ENCODE results near the gene TJP2. TPM values are rescaled to one million over a fixed set of nuclear protein-coding genes. Genes with fewer than 3 reads are reported as not detected.

Gene TJP2
- total RNA-seq, 1 donor from 2014 or later: 39.6 TPM

- Histone ChIP-seq H3K9ac (ENCODE audit: low read length) (no peak overlapping the region), H3K4me1 (ENCODE audit: insufficient read depth, low read length) (no peaks in the 10 kb centered on the region), H4K20me1 (ENCODE audit: insufficient read depth, low read length) (no peaks in the 10 kb centered on the region), H2AFZ (ENCODE audit: low read depth, low read length) (no peak overlapping the region), H3K27ac (ENCODE audit: low read depth, low read length) (no peak overlapping the region), H3K36me3 (ENCODE audit: insufficient read depth, low read length) (peaks cover 14% of the 10 kb centered on the region), H3K4me2 (ENCODE audit: low read length) (no peak overlapping the region), H3K9me3 (ENCODE audit: insufficient read depth, low read depth, low read length) (no peaks in the 10 kb centered on the region), H3K79me2 (ENCODE audit: insufficient read depth, low read length) (no peaks in the 10 kb centered on the region), H3K4me3 (ENCODE audit: insufficient read depth, low read depth, low read length) (no peak overlapping the region), H3K27me3 (ENCODE audit: insufficient read depth, low read length) (no peaks in the 10 kb centered on the region)
- Mint-ChIP-seq H3K27me3 (ENCODE audit: low read depth, unreplicated experiment) (no peaks in the 10 kb centered on the region), H3K4me3 (ENCODE audit: unreplicated experiment) (no peak overlapping the region), H3K36me3 (ENCODE audit: low read depth, unreplicated experiment) (peaks cover 2% of the 10 kb centered on the region), H3K9me3 (ENCODE audit: unreplicated experiment) (no peaks in the 10 kb centered on the region), H3K27ac (ENCODE audit: unreplicated experiment) (no peak overlapping the region), H3K4me1 (ENCODE audit: low read depth, unreplicated experiment) (no peaks in the 10 kb centered on the region)
- FAIRE-seq (no peak), DNase-seq (ENCODE audit: low read depth) (no peak)
- TF ChIP-seq EZH2 (IDR thresholded peaks at IDR 0.05; ENCODE audit: insufficient read depth, low read length) (no peak), CTCF (IDR thresholded peaks at IDR 0.05; ENCODE audit: insufficient read depth, low read depth, low read length) (no peak)
Observed at GRCh38 chr9:69255591-69255990, 81.5 kb downstream of the TJP2 start.

GRCh38 chr9:69258551-69258950 lies 84.5 kb downstream of the TJP2 start:
- FAIRE-seq: no peak
- Mint-ChIP-seq H3K4me3 (ENCODE audit: unreplicated experiment) (no peak overlapping the region), H3K27me3 (ENCODE audit: low read depth, unreplicated experiment) (peaks cover 4% of the 10 kb centered on the region), H3K4me1 (ENCODE audit: low read depth, unreplicated experiment) (no peaks in the 10 kb centered on the region), H3K9me3 (ENCODE audit: unreplicated experiment) (no peaks in the 10 kb centered on the region), H3K27ac (ENCODE audit: unreplicated experiment) (no peak overlapping the region), H3K36me3 (ENCODE audit: low read depth, unreplicated experiment) (no peaks in the 10 kb centered on the region)
- DNase-seq (ENCODE audit: low read depth): no peak
- Histone ChIP-seq H3K36me3 (ENCODE audit: insufficient read depth, low read length) (peaks cover 8% of the 10 kb centered on the region), H3K4me1 (ENCODE audit: insufficient read depth, low read length) (no peaks in the 10 kb centered on the region), H4K20me1 (ENCODE audit: insufficient read depth, low read length) (no peaks in the 10 kb centered on the region), H3K4me2 (ENCODE audit: low read length) (no peak overlapping the region), H3K27me3 (ENCODE audit: insufficient read depth, low read length) (no peaks in the 10 kb centered on the region), H3K9ac (ENCODE audit: low read length) (no peak overlapping the region), H2AFZ (ENCODE audit: low read depth, low read length) (no peak overlapping the region), H3K79me2 (ENCODE audit: insufficient read depth, low read length) (no peaks in the 10 kb centered on the region), H3K27ac (ENCODE audit: low read depth, low read length) (no peak overlapping the region), H3K9me3 (ENCODE audit: insufficient read depth, low read depth, low read length) (no peaks in the 10 kb centered on the region), H3K4me3 (ENCODE audit: insufficient read depth, low read depth, low read length) (no peak overlapping the region)
- no peak for TF ChIP-seq CTCF (IDR thresholded peaks at IDR 0.05; ENCODE audit: insufficient read depth, low read depth, low read length)
- TF ChIP-seq EZH2 (IDR thresholded peaks at IDR 0.05; ENCODE audit: insufficient read depth, low read length): no peak

- H3K4me3 Mint-ChIP-seq (ENCODE audit: unreplicated experiment): no peak overlapping the region
- Histone ChIP-seq H3K9me3 (ENCODE audit: insufficient read depth, low read depth, low read length) (no peaks in the 10 kb centered on the region), H2AFZ (ENCODE audit: low read depth, low read length) (no peak overlapping the region), H3K4me2 (ENCODE audit: low read length) (no peak overlapping the region), H3K4me1 (ENCODE audit: insufficient read depth, low read length) (no peaks in the 10 kb centered on the region), H3K79me2 (ENCODE audit: insufficient read depth, low read length) (no peaks in the 10 kb centered on the region), H3K27me3 (ENCODE audit: insufficient read depth, low read length) (no peaks in the 10 kb centered on the region), H3K4me3 (ENCODE audit: insufficient read depth, low read depth, low read length) (no peak overlapping the region), H3K36me3 (ENCODE audit: insufficient read depth, low read length) (peaks cover 3% of the 10 kb centered on the region), H4K20me1 (ENCODE audit: insufficient read depth, low read length) (no peaks in the 10 kb centered on the region), H3K27ac (ENCODE audit: low read depth, low read length) (no peak overlapping the region), H3K9ac (ENCODE audit: low read length) (no peak overlapping the region)
- DNase-seq (ENCODE audit: low read depth) (no peak), FAIRE-seq (no peak)
- H3K27me3 Mint-ChIP-seq (ENCODE audit: low read depth, unreplicated experiment): peaks cover 5% of the 10 kb centered on the region
- H3K36me3 Mint-ChIP-seq (ENCODE audit: low read depth, unreplicated experiment): no peaks in the 10 kb centered on the region
- H3K9me3 Mint-ChIP-seq (ENCODE audit: unreplicated experiment): no peaks in the 10 kb centered on the region
- TF ChIP-seq CTCF (IDR thresholded peaks at IDR 0.05; ENCODE audit: insufficient read depth, low read depth, low read length): no peak
- TF ChIP-seq EZH2 (IDR thresholded peaks at IDR 0.05; ENCODE audit: insufficient read depth, low read length): no peak
- no peak overlapping the region for H3K27ac Mint-ChIP-seq (ENCODE audit: unreplicated experiment)
- no peaks in the 10 kb centered on the region for H3K4me1 Mint-ChIP-seq (ENCODE audit: low read depth, unreplicated experiment)
Observed at GRCh38 chr9:69260161-69260560, 86.1 kb downstream of the TJP2 start.
